Measurements from ENCODE around the gene HOXC10. TPM values are rescaled to one million over a fixed set of nuclear protein-coding genes. Genes with fewer than 3 reads are reported as not detected.

The HOXC10 gene
- total RNA-seq, 1 experiment from 2014 or later, result 48.6 TPM

- DNase-seq (ENCODE audit: low spot score), result no peak
- in situ Hi-C loops (cut with HindIII; ENCODE audit: low sequenced_read_pairs), result no loop called here
Measured at GRCh38 chr12:53949631-53950436, 35.1 kb upstream of the HOXC10 start.

- in situ Hi-C loops (cut with HindIII; ENCODE audit: low sequenced_read_pairs), result no loop called here
- no peak for DNase-seq (ENCODE audit: low spot score)
Measured at GRCh38 chr12:53950437-53950773, 34.5 kb upstream of the HOXC10 start.

GRCh38 chr12:53950789-53951576, 34.0 kb upstream of the HOXC10 start:
- in situ Hi-C loops (cut with HindIII; ENCODE audit: low sequenced_read_pairs), result no loop called here
- DNase-seq (ENCODE audit: low spot score), result no peak

- no peak for DNase-seq (ENCODE audit: low spot score)
- in situ Hi-C loops (cut with HindIII; ENCODE audit: low sequenced_read_pairs), result no loop called here
Measured at GRCh38 chr12:53951577-53952334, 33.2 kb upstream of the HOXC10 start.

- in situ Hi-C loops (cut with HindIII; ENCODE audit: low sequenced_read_pairs), result no loop called here
- DNase-seq (ENCODE audit: low spot score), result no peak
Measured at GRCh38 chr12:53952335-53952694, 32.6 kb upstream of the HOXC10 start.

- no peak for DNase-seq (ENCODE audit: low spot score)
- in situ Hi-C loops (cut with HindIII; ENCODE audit: low sequenced_read_pairs), result no loop called here
Measured at GRCh38 chr12:53952871-53953734, 31.8 kb upstream of the HOXC10 start.

GRCh38 chr12:53953831-53954693, 30.9 kb upstream of the HOXC10 start:
- no peak for DNase-seq (ENCODE audit: low spot score)
- in situ Hi-C loops (cut with HindIII; ENCODE audit: low sequenced_read_pairs), result no loop called here

GRCh38 chr12:53954694-53955035, 30.3 kb upstream of the HOXC10 start, which contains the start of gene HOXC12:
TSS of gene HOXC12 (plus strand) at chr12:53954903. CDS start at chr12:53954930, 27 bp downstream.
- no peak for DNase-seq (ENCODE audit: low spot score)
- in situ Hi-C loops (cut with HindIII; ENCODE audit: low sequenced_read_pairs), result no loop called here

- DNase-seq (ENCODE audit: low spot score), result no peak
- in situ Hi-C loops (cut with HindIII; ENCODE audit: low sequenced_read_pairs), result no loop called here
Measured at GRCh38 chr12:53955036-53955775, 29.7 kb upstream of the HOXC10 start.

GRCh38 chr12:53955776-53956250, 29.1 kb upstream of the HOXC10 start:
- no peak for DNase-seq (ENCODE audit: low spot score)
- in situ Hi-C loops (cut with HindIII; ENCODE audit: low sequenced_read_pairs), result no loop called here

GRCh38 chr12:53956251-53956887, 28.6 kb upstream of the HOXC10 start:
- in situ Hi-C loops (cut with HindIII; ENCODE audit: low sequenced_read_pairs), result no loop called here
- no peak for DNase-seq (ENCODE audit: low spot score)

GRCh38 chr12:53956914-53957536, 27.9 kb upstream of the HOXC10 start:
- in situ Hi-C loops (cut with HindIII; ENCODE audit: low sequenced_read_pairs), result no loop called here
- no peak for DNase-seq (ENCODE audit: low spot score)

- in situ Hi-C loops (cut with HindIII; ENCODE audit: low sequenced_read_pairs), result no loop called here
Measured at GRCh38 chr12:53958128-53958527, 26.8 kb upstream of the HOXC10 start.

GRCh38 chr12:53959314-53959713, 25.6 kb upstream of the HOXC10 start:
- in situ Hi-C loops (cut with HindIII; ENCODE audit: low sequenced_read_pairs), result no loop called here
- no peak for DNase-seq (ENCODE audit: low spot score)

More at GRCh38 chr12:53958128-53958527, 26.8 kb upstream of the HOXC10 start:
- no peak for DNase-seq (ENCODE audit: low spot score)

- DNase-seq (ENCODE audit: low spot score), result no peak
- in situ Hi-C loops (cut with HindIII; ENCODE audit: low sequenced_read_pairs), result no loop called here
Measured at GRCh38 chr12:53960187-53961024, 24.5 kb upstream of the HOXC10 start.

Data from G401 (cell line).